ENCODE measurements around the gene MUSK.
"Not testable (repeated sequence)": the region's sequence is repeated elsewhere in the genome, so short reads cannot be mapped to it uniquely, and the experiment has no call there.

MUSK gene

GRCh38 chr9:110764006-110764405 is 95.4 kb downstream of the MUSK start:
- no peak for DNase-seq

GRCh38 chr9:110765926-110766325 is 97.3 kb downstream of the MUSK start:
- no peak for DNase-seq

DNA sequence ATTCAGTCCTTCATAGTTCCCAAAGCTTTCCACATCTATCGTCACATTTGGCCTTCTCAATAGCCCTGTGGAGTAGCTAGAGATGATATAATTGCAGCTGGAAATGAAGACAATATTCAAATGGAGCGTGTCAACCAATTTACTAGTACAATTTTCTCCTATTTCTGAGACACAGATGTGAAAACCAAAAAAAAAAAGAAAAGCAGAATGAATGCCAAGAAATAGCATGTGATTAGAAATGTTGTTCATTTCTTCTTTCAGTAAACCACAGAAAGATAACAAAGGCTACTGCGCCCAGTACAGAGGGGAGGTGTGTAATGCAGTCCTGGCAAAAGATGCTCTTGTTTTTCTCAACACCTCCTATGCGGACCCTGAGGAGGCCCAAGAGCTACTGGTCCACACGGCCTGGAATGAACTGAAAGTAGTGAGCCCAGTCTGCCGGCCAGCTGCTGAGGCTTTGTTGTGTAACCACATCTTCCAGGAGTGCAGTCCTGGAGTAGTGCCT is 99.0 kb downstream of the MUSK start:
- DNase-seq = no peak

- DNase-seq = no peak
These were observed 100.3 kb downstream of the MUSK start for GRCh38 chr9:110768886-110769285.

DNA sequence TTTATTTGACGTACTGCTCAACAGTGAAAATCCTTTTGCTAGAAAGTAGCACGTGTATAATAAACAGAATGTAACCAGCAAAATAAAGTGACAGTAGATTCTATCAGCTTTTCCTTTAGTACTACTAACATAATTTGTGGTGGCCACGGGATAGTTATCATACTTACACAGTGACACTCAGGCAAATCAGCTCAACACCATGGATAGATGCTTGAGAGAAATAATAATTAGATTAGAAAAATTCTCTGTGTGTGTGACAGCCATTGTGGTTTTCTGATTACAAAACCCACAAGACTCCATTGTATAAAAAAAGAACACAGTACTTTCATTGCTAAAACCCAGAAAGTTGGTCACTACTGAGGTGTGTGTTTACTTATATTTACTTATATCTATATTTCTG is 101.1 kb downstream of the MUSK start:
- DNase-seq = no peak

- DNase-seq = no peak
These were observed 107.1 kb downstream of the MUSK start for GRCh38 chr9:110775724-110776123.

DNA sequence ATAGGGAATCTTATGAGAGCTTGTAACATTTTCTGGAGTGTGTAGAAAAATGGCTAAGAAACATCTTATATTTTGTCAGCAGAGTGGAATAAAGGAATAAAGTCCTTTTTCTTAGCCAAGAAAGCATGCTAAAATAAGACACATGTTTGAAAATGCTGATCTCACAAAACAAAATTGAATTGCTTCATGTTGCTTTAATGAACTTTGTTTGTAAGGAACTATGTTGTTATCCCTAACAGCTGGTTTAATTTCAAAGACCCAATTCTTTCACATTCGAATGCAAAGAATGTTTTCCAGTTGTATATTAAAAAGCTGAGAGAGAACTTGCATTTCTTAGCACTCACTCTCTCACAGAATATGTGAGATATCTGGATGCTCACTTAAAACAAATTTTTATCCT is 107.6 kb downstream of the MUSK start:
- DNase-seq = no peak

DNA sequence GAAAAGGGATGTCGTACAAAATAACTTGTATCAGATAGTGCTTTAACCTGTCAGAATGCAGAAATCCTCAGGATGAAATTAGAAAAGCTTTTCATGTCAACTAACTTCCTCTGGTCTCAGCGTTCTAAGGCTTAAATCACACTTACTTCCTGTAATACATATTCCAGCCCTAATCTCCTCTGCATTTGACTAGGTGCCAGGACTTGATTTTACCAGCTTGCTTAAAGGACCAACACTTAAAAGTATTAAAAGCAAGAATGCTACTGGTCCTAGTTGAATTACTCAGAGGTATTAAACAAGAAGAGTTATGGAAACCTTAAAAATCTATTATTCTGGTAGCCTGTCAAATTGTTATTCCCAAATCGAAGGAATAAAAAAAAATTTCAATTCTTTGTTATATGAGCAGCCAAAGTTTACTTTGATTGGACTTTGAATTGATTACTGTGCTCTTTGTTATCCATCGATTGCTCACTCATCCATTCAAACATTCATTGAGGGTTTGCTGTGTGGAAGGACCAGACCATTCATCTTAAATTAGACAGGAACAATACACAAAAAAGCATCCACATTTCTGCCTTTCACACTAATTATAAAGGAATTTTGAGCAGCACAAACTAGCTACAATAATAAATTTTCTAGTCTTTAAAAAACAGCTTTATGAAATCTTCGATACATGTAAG is 108.7 kb downstream of the MUSK start:
- no peak for DNase-seq

DNA sequence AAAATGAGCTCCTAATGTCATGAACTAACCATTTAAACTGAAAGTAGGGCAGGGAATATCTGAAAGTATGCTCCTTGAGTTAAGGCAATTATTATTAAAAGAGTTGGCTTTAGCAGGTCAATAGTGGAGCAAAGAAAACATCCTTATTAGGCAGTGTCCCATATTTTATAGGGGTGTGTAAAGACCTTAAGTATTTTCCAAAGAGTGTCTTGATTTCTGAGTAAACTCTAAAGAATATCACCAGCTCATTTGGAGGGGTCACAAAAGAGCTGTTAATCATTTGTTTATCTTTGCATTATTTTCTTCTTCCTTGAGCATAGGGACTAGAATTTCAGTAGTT is 109.3 kb downstream of the MUSK start:
- no peak for DNase-seq

GRCh38 chr9:110782701-110783100 is 114.1 kb downstream of the MUSK start:
- no peak for DNase-seq

DNA sequence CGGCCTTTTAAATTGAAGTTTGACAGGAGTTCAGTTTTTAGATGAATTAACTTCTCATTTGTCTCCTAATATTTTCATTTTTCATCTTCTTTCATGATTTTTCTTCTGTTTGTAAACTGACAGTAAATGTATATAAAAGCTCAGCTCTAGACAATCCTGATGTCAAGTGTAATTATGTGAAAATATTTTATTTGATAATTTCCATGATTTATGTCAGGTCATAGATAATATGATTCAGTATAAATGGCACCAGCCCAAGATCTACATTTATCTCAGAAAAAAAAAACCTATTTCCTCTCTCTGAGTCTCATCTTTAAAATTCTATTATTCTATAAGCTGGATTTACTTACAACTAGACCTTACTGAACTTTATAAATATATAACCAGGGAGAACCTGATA is 115.7 kb downstream of the MUSK start:
- DNase-seq = no peak

GRCh38 chr9:110785166-110785565 is 116.6 kb downstream of the MUSK start:
- DNase-seq = no peak

- not testable (repeated sequence) for DNase-seq
These were observed 119.8 kb downstream of the MUSK start for GRCh38 chr9:110788396-110788795.

GRCh38 chr9:110788871-110789270 is 120.3 kb downstream of the MUSK start:
- DNase-seq = no peak

DNA sequence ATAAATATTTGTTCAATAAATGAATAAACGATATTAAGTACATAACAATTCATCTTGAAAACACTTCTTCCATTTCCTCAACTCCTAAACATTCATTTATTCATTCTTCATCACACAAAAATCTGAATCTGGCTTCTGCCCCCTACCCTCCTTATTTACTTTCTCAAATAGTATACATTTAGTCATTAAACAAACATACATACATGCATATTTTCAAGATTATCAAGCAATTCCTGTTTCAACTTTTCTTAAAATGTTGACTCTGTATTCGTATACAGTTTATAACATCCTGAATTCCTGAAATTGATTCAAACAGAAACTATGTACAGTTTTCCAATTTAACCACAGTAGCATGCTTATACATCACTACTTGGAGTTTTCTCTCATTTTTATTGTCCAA is 129.0 kb downstream of the MUSK start:
- DNase-seq = no peak

- DNase-seq = no peak
These were observed 130.8 kb downstream of the MUSK start for GRCh38 chr9:110799396-110799795.

GRCh38 chr9:110801426-110801825 is 132.8 kb downstream of the MUSK start:
- DNase-seq = no peak

- DNase-seq = no peak
These were observed 133.9 kb downstream of the MUSK start for GRCh38 chr9:110802416-110803035.

DNA sequence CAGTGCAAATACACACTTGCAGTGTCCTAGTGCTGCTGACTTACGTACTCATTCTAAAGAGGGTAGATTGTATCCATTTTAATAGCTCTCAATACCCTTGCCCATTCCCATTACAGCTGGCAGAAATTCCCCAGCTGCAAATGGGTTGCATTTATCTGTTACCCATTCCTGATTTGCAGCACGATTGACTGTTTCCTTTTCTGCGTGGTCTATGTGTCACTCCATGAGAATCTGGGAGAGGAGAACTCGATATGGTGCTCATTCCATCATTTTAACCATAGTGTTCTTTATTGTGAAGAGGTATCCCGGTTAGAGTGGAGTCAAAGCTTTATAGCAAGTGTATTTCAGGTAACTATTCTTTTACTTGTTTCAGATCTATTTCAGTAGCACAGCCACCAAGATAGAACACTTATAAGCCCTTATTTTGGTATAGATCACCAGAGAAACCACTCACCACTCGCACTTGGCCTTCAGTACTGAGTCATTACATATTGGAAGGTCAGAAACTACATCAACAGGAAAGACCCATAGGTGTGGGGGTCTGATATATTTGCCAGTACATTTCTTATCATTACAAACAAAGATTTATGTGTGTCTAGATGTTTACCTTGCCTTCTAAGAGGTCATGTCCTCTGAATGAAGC is 139.5 kb downstream of the MUSK start:
- DNase-seq = no peak

DNA sequence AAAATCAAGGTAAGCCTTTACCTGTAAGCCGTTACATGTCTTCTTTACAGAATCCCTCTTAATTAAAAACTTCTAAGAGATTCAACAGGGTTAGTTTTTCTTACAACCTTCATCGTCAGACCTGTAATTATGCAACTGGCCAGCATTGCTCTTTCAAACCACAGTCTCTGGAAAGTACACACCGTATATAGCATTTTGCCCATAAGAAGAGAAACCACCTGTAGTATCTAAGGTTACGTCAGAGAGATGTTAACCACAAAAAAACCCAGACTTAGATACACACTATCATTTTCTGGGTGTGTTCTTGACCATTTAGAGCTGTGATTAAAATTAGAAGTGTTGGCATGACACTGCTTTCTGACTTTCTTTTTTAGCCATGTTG is 140.0 kb downstream of the MUSK start:
- no peak for DNase-seq

DNA sequence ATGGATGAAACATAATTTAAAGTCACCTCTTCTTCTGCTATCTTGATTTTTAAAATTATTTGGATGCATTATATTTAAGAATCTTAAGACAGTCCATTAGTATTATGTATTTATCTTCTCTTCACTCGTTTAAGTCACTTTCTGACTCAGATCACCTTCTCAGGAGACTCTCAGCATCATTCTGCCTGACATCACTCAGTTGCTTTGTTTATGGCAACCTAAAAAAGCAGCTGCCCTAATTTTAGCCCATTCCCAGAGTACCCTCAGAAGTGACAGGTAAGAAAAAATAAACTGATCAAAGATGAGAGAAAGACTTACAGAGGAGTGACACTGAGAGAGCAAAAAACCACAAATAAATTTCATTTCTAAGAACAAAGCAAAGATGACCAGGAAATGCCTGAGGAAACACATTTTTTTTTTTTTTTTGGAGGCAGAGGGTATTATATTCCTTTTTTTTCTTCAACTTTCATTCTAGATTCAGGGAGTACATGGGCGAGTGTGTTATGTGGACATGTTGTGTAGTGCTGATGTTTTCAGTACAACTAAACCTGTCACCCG is 140.5 kb downstream of the MUSK start:
- DNase-seq = no peak

- no peak for DNase-seq
These were observed 141.8 kb downstream of the MUSK start for GRCh38 chr9:110810262-110810976.

DNA sequence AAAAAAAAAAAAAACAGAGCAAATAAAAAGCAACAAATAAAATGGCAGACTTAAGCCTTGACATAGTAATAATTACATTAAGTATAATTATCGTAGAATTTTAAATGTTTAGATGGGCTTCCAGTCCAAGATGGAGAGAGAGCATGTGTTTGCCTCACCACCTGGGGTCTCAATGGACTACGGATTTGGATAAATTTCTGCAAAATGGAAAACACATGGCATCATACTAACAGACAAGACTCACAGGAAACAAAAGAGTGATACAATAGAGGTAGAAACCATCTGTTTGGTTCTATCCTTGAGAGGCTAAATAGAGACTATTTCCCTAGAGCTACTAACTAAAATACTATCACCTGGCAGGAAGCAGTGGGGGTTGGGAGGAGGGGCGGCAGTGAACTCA is 144.3 kb downstream of the MUSK start:
- DNase-seq = no peak

DNA sequence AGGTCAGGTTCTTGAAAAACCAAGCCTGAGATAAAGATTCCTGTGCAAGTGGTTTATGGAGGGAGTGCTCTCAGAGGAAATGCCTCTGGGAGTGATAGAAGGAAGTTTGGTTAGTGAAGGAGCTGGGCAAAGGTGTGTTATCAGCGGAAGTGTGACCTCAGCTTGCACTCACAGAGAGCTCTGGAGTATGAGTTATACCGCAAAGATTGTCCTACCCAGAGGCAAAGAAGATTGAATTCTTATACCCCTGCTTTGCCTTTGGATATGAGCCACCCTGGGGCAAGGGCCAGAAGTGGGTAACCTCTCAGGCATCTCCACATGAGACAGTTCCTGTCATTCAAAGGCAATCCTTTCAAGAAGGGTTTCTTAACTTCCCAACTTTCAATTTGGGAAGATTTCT is 145.6 kb downstream of the MUSK start:
- DNase-seq = no peak

All from SHP77 (cell line).